NOMO-1 (cell line): ENCODE measurements around the gene TMEM80.
"Not testable (repeated sequence)": the region's sequence is repeated elsewhere in the genome, so short reads cannot be mapped to it uniquely, and the experiment has no call there.

Source experiments
- DNase-seq, 2 experiments: peaks; one replicate each; lab custom pipeline; 2025; ENCODE audit not compliant: unreplicated experiment in 2 of 2; lab: John Stamatoyannopoulos, UW

The TMEM80 gene

GRCh38 chr11:720642-721246, 25.1 kb downstream of the TMEM80 start:
- no peak for DNase-seq

- peak; percentile 18 to 40 for DNase-seq
Observed at GRCh38 chr11:721247-721740, 25.7 kb downstream of the TMEM80 start.

- peak; percentile 61 to 77 for DNase-seq
Observed at GRCh38 chr11:721741-722345, 26.2 kb downstream of the TMEM80 start.

GRCh38 chr11:722346-722811, 26.8 kb downstream of the TMEM80 start:
- no peak for DNase-seq

- DNase-seq, result peak in 1 of 2 experiments; percentile 60
Observed at GRCh38 chr11:723120-723883, 27.7 kb downstream of the TMEM80 start.

GRCh38 chr11:724049-724777, 28.6 kb downstream of the TMEM80 start:
- DNase-seq, result no peak

- DNase-seq, result no peak
Observed at GRCh38 chr11:724778-725386, 29.3 kb downstream of the TMEM80 start.

- no peak for DNase-seq
Observed at GRCh38 chr11:725624-726202, 30.1 kb downstream of the TMEM80 start.

- DNase-seq, result peak in 1 of 2 experiments; percentile 41
Observed at GRCh38 chr11:726278-727220, 30.9 kb downstream of the TMEM80 start.

- no peak for DNase-seq
Observed at GRCh38 chr11:727281-727701, 31.7 kb downstream of the TMEM80 start.

- peak; percentile 66 to 72 for DNase-seq
Observed at GRCh38 chr11:727859-728748, 32.5 kb downstream of the TMEM80 start.

GRCh38 chr11:728901-729491, 33.4 kb downstream of the TMEM80 start:
- no peak for DNase-seq

- DNase-seq, result peak; percentile 33 to 55
Observed at GRCh38 chr11:729492-730074, 34.0 kb downstream of the TMEM80 start.

GRCh38 chr11:733072-733471, 37.5 kb downstream of the TMEM80 start:
- DNase-seq, result no peak

GRCh38 chr11:734541-734940, 38.9 kb downstream of the TMEM80 start:
- not testable (repeated sequence) for DNase-seq

- DNase-seq, result no peak
Observed at GRCh38 chr11:737366-737765, 41.8 kb downstream of the TMEM80 start.

GRCh38 chr11:737899-738298, 42.3 kb downstream of the TMEM80 start:
- not testable (repeated sequence) for DNase-seq
